Measurements from ENCODE around the gene CCNQ. TPM values are rescaled to one million over a fixed set of nuclear protein-coding genes. Genes with fewer than 3 reads are reported as not detected.
A peak's percentile ranks its signal among the peaks of the same experiment; 100 is the strongest.

CCNQ gene
- total RNA-seq, 1 donor from 2014 or later, result 11.1 TPM

DNA sequence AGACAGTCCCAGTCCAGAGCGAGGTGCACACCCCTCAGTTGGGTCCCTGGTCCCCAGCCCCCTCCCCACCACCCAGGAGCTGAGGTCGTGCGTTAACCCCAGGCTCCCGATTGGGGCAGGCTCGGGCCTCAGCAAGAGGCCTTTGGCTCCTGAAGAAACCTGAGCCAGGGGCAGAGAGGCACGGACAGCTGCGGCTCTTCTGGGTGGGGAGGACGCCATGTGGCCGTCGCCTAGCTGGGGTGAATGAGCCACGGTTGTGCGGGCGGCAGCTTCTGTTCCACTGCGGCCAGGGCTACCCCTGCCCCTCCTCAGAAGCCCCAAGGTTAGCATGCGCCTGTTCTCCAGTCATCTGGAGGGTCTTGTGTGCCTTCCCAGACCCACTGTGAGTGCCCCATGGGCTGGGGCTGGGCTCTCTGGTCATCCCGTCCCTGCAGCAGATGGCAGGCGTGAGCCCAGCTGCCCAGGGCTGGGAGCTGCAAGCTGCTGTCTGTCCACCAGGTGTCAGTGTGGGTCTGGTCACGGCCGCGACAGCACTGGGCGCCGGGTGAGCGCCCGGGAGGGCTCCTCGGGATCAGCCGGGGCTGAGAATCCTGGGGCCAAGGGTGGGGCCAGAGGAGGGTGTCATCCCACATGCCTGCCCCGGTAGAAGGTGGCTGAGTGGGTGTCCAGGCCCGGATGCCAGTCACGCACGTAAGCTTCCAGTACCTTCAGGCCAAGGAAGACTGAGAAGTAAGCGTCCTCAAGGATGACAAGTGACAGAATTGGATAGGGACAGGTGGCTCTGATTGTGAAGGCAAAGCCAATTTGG is 59.6 kb downstream of the CCNQ start:
- DNase-seq, result peak; percentile 75

DNA sequence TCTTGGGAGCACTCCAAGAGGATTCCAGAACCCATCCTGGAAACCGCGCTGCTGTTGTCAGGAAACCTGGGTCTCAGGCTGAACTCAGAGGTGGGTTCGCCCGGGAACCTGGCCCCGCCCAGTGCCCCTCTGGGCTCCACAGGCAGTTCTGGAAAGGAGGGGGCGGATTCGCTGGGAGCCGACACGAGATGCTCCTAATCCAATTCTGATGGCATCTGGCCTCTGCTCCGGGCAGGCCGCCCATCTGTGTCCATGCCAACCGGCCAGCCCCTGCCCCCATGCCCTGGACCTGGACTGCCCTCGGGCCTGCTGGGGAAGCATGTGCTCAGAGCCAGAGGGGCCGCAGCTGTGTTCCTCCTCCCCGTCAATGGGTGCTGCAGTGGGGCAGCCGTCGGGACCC is 60.5 kb downstream of the CCNQ start:
- DNase-seq, result no peak

Other genes with a start within 250 kb of the CCNQ start
- not detected for gene PNMA6E, start 197.8 kb downstream of the CCNQ start, total RNA-seq
- 1.4 TPM for gene ZFP92, start 187.7 kb downstream of the CCNQ start, total RNA-seq
- 2.2 TPM for gene TREX2, start 153.1 kb downstream of the CCNQ start, total RNA-seq
- 20.7 TPM for gene HAUS7, start 128.6 kb downstream of the CCNQ start, total RNA-seq
- 62.2 TPM for gene BGN, start 104.2 kb downstream of the CCNQ start, total RNA-seq
- 0.41 TPM for gene ATP2B3, start 81.5 kb downstream of the CCNQ start, total RNA-seq
- gene DUSP9, start 48.1 kb upstream of the CCNQ start, total RNA-seq, result not detected
- gene PNCK, start 74.7 kb upstream of the CCNQ start, total RNA-seq, result 0.92 TPM
- 26.9 TPM for gene SLC6A8, start 88.8 kb upstream of the CCNQ start, total RNA-seq
- 84.2 TPM for gene BCAP31, start 125.2 kb upstream of the CCNQ start, total RNA-seq
- gene ABCD1, start 125.7 kb upstream of the CCNQ start, total RNA-seq, result 12.0 TPM
- gene PLXNB3, start 165.1 kb upstream of the CCNQ start, total RNA-seq, result 6.8 TPM
- 81.4 TPM for gene SRPK3, start 181.9 kb upstream of the CCNQ start, total RNA-seq
- 61.1 TPM for gene IDH3G, start 195.2 kb upstream of the CCNQ start, total RNA-seq
- 46.4 TPM for gene SSR4, start 195.5 kb upstream of the CCNQ start, total RNA-seq
- gene PDZD4, start 231.4 kb upstream of the CCNQ start, total RNA-seq, result 4.1 TPM